Right lobe of liver (tissue), 4 donors: ENCODE data around the gene CEP85L.

Source experiments
- CTCF ChIP-seq, 4 donors: fragments of 200-600 bp in 3 of 4; fragments of 450-650 bp in 1 of 4; IDR thresholded peaks; one replicate each; pipeline versions ENCODE4 v1.5.1 to v1.8.0; 2016 to 2022; ENCODE audit warnings: antibody characterized with exemption in 4 of 4, mild to moderate bottlenecking in 2 of 4
- POLR2A ChIP-seq: fragments of 450-650 bp; IDR thresholded peaks from one replicate; pipeline ENCODE4 v1.6.1; 2017; ENCODE audit warnings: antibody characterized with exemption, mild to moderate bottlenecking
- donor health status: DM: no; HTN: no; CAD: no.
- donor health status: DM: no; HTN: no; CAD: no.
- donor health status: DM: no; HTN: yes; CAD: no.

- TF ChIP-seq CTCF (IDR thresholded peaks at IDR 0.05) (no peak), POLR2A (no peak)
Measured at GRCh38 chr6:118652051-118652615, 742 bp upstream of the CEP85L start.
